CD4-positive, alpha-beta memory T cell (primary cell): ENCODE results near the gene BCL6. TPM values are rescaled to one million over a fixed set of nuclear protein-coding genes. Genes with fewer than 3 reads are reported as not detected.

Experiments
- polyA plus RNA-seq, 2 donors: library from polyadenylated mRNA; unstranded; fragments of 300-500 nt; fragmentation: Illumina TruSeq; gene quantifications; one replicate each; pipeline ENCODE4 v1.2.3, GENCODE V29; 2021
- total RNA-seq, 2 experiments: library from RNA; stranded (reverse); gene quantifications; one replicate each; pipeline ENCODE4 v1.2.3, GENCODE V29; 2021

Gene BCL6
- total and polyA plus RNA-seq, 4 experiments from 2014 or later = 1.1 to 34.8 (median 16.6) TPM

Other genes with a start within 250 kb of the BCL6 start
- not detected for gene SST, start 75.1 kb downstream of the BCL6 start, total RNA-seq
- gene SST, start 75.1 kb downstream of the BCL6 start, polyA plus RNA-seq = not detected
- gene RTP2, start 42.9 kb downstream of the BCL6 start, total RNA-seq = not detected
- gene RTP2, start 42.9 kb downstream of the BCL6 start, polyA plus RNA-seq = not detected